NB4 (cell line): Measurements from ENCODE around the gene RASSF4.
A peak's percentile ranks its signal among the peaks of the same experiment; 100 is the strongest.

ENCODE experiments used
- DNase-seq: peaks from one replicate; pipeline ENCODE4 v3.0.0; 2010; ENCODE audit warnings: low read depth
- H3K4me3 ChIP-seq: one replicate; pipeline ENCODE4 v1.5.1; 2011; ENCODE audit warnings: mild to moderate bottlenecking, low read depth, low read length, moderate library complexity
- MAX ChIP-seq: IDR thresholded peaks from 2 replicates; pipeline ENCODE4 v1.6.1; 2011; ENCODE audit warnings: low read depth, low read length
- MYC ChIP-seq: IDR thresholded peaks from 2 replicates; pipeline ENCODE4 v1.6.1; 2011; ENCODE audit warnings: low read depth, low read length
- POLR2A ChIP-seq: IDR thresholded peaks from 2 replicates; pipeline ENCODE4 v1.6.1; 2011; ENCODE audit warnings: mild to moderate bottlenecking; ENCODE audit not compliant: insufficient read length; ENCODE audit errors: extremely low read depth
- TF ChIP-seq, protein P1 (sequence below): IDR thresholded peaks from one replicate; pipeline ENCODE4 v1.5.1; 2012; ENCODE audit warnings: low read depth, low read length

The RASSF4 gene

GRCh38 chr10:44974082-44974627 is 14.6 kb downstream of the RASSF4 start:
- peak; percentile 49 for DNase-seq
- TF ChIP-seq, protein P1, sequence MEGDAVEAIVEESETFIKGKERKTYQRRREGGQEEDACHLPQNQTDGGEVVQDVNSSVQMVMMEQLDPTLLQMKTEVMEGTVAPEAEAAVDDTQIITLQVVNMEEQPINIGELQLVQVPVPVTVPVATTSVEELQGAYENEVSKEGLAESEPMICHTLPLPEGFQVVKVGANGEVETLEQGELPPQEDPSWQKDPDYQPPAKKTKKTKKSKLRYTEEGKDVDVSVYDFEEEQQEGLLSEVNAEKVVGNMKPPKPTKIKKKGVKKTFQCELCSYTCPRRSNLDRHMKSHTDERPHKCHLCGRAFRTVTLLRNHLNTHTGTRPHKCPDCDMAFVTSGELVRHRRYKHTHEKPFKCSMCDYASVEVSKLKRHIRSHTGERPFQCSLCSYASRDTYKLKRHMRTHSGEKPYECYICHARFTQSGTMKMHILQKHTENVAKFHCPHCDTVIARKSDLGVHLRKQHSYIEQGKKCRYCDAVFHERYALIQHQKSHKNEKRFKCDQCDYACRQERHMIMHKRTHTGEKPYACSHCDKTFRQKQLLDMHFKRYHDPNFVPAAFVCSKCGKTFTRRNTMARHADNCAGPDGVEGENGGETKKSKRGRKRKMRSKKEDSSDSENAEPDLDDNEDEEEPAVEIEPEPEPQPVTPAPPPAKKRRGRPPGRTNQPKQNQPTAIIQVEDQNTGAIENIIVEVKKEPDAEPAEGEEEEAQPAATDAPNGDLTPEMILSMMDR: no peak
- TF ChIP-seq MYC: no peak
- no peak for TF ChIP-seq POLR2A
- TF ChIP-seq MAX: no peak
- no peak overlapping the region for H3K4me3 ChIP-seq

GRCh38 chr10:44974628-44975430 is 15.2 kb downstream of the RASSF4 start:
- TF ChIP-seq MYC: no peak
- peak; percentile 17 for TF ChIP-seq POLR2A
- TF ChIP-seq, protein P1: peak; percentile 74
- peak; percentile 78 for DNase-seq
- H3K4me3 ChIP-seq: no peak overlapping the region

- DNase-seq: peak; percentile 58
- TF ChIP-seq, protein P1: no peak
- TF ChIP-seq MAX (no peak), MYC (no peak), POLR2A (no peak)
- no peak overlapping the region for H3K4me3 ChIP-seq
These were observed 16.1 kb downstream of the RASSF4 start for GRCh38 chr10:44975431-44976331.

DNA sequence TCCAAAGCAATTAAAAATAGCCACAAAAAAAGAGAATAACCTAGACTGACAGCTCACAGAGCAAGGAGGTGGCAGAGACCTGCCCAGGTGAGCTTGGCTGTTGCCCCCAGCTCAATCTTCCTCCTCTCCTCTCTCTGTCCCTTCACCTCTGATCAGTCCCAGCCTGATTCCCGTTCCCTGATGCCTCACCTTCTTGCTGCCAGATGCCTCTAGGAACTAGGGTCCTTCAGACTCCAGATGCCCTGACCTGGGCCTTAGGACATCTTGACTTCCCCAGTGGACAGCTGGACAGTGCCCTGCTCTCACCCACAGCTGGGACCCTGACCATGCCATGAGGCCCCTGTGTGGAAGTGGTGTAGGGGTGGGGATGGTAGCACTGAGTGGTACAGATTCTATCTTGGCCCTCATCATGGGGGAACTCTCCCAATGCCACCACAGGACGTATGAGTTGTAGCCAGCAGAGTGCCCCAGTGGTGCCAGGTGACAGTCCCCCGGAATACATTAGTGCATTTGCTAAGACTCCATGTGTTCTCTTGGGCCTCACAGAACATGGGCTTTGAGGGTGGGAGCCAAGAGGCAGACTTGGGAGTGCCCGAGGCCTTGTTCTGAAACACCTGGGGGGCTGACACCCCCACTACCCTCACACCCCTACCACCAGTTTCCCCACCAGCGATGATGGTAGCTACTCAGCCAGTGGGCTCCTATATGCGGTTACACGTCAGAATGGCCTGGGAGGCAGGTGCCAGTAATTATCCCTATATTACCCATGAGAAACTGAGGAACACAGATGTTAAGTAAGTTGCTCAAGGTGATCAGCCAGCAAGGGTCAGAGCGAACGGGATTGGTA is 17.0 kb downstream of the RASSF4 start:
- H3K4me3 ChIP-seq: no peak overlapping the region
- TF ChIP-seq MAX (no peak), MYC (no peak), POLR2A (no peak)
- TF ChIP-seq, protein P1: no peak
- no peak for DNase-seq

- no peak overlapping the region for H3K4me3 ChIP-seq
- TF ChIP-seq, protein P1: no peak
- TF ChIP-seq POLR2A (no peak), MYC (no peak), MAX (no peak)
- no peak for DNase-seq
These were observed 17.9 kb downstream of the RASSF4 start for GRCh38 chr10:44977287-44978212.
